Upper lobe of right lung (tissue), 1 donor: Measurements from ENCODE around the gene HEXD. TPM values are rescaled to one million over a fixed set of nuclear protein-coding genes. Genes with fewer than 3 reads are reported as not detected.
"Not testable (repeated sequence)": the region's sequence is repeated elsewhere in the genome, so short reads cannot be mapped to it uniquely, and the experiment has no call there.

ENCODE experiments used
- ATAC-seq: fragments of 200-7000 bp; cut with Tn5 transposase; one replicate; pipeline ENCODE4 v1.9.1; 2020; ENCODE audit warnings: mild to moderate bottlenecking, moderate library complexity
- DNase-seq: peaks from one replicate; pipeline ENCODE4 v3.0.0-alpha.2; 2020
- H3K27ac ChIP-seq: fragments of 200-600 bp; one replicate; pipeline ENCODE4 v1.8.0; 2022
- H3K27me3 ChIP-seq: fragments of 200-600 bp; one replicate; pipeline ENCODE4 v1.8.0; 2022; ENCODE audit warnings: mild to moderate bottlenecking
- H3K36me3 ChIP-seq: fragments of 200-600 bp; one replicate; pipeline ENCODE4 v1.8.0; 2022
- H3K4me1 ChIP-seq: fragments of 200-600 bp; one replicate; pipeline ENCODE4 v1.8.0; 2022
- H3K4me3 ChIP-seq: fragments of 200-600 bp; one replicate; pipeline ENCODE4 v1.8.0; 2022; ENCODE audit warnings: mild to moderate bottlenecking
- H3K9me3 ChIP-seq: fragments of 200-600 bp; one replicate; pipeline ENCODE4 v1.8.0; 2022
- intact Hi-C: fragments of 100-400 bp; cut with DNase I; formaldehyde crosslinking; loops from one replicate; pipeline ENCODE4 v1.11.0; 2022
- total RNA-seq: library from RNA; stranded (reverse); fragmentation: NEBNext Ultra II Directional; extraction: Animal tissue kit (Norgen Biotek cat#: 25700); gene quantifications from one replicate; pipeline ENCODE4 v1.2.1, GENCODE V29; 2021
- TF ChIP-seq, protein P1 (sequence below): fragments of 200-600 bp; IDR thresholded peaks from one replicate; pipeline ENCODE4 v1.8.0; 2022; ENCODE audit warnings: antibody characterized with exemption
- donor health status: DM: no; HTN: yes; CAD: no; lungs with severe emphysema.

Gene HEXD
- total RNA-seq, 1 donor from 2014 or later = 49.1 TPM

DNA sequence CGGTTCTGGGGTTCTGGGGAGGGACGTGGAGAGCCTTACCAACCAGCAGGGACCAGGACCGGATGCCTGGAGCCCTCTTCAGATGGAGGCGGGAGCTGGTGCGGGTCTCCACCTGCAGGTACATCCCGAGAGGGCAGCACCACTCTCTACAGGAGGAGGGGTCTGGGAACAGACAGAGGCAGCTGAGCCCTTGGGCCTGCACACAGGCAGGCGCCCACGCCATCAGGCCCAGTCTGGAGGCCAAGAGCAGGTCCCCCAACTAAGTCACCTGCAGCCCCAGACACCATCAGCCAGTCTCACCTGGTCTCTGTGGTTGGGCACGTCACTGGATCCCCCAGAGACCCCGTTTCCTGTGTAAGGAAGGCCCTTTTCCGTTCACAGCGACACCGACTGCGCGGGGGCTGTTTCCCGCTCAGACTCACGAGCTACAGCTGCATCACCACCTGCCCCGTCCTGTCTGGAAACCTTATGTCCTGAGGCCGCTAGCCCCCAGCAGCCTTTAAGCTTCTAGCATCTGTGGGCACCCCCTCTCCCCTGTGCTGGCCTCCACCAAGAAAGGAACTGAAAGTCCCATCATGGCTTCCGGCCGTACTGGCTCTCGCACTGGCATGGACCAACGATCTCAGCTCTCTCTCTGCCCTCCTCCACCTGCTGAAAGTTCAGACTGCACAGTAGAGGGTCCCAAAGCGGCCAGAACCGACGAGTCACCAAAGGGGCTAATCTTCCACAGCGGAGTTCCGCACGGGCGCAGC, 31.2 kb downstream of the HEXD start:
- intact Hi-C loops = no loop called here
- TF ChIP-seq, protein P1, sequence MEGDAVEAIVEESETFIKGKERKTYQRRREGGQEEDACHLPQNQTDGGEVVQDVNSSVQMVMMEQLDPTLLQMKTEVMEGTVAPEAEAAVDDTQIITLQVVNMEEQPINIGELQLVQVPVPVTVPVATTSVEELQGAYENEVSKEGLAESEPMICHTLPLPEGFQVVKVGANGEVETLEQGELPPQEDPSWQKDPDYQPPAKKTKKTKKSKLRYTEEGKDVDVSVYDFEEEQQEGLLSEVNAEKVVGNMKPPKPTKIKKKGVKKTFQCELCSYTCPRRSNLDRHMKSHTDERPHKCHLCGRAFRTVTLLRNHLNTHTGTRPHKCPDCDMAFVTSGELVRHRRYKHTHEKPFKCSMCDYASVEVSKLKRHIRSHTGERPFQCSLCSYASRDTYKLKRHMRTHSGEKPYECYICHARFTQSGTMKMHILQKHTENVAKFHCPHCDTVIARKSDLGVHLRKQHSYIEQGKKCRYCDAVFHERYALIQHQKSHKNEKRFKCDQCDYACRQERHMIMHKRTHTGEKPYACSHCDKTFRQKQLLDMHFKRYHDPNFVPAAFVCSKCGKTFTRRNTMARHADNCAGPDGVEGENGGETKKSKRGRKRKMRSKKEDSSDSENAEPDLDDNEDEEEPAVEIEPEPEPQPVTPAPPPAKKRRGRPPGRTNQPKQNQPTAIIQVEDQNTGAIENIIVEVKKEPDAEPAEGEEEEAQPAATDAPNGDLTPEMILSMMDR = no peak
- ATAC-seq = peak; percentile 7
- H3K4me1 ChIP-seq = peaks cover 40% of the 10 kb centered on the region
- peaks cover 4% of the 10 kb centered on the region for H3K36me3 ChIP-seq
- H3K27me3 ChIP-seq = no peaks in the 10 kb centered on the region
- H3K27ac ChIP-seq = peak overlapping the region; percentile 95
- no peaks in the 10 kb centered on the region for H3K9me3 ChIP-seq
- peak overlapping the region; percentile 85 for H3K4me3 ChIP-seq
- peak; percentile 67 for DNase-seq

DNA sequence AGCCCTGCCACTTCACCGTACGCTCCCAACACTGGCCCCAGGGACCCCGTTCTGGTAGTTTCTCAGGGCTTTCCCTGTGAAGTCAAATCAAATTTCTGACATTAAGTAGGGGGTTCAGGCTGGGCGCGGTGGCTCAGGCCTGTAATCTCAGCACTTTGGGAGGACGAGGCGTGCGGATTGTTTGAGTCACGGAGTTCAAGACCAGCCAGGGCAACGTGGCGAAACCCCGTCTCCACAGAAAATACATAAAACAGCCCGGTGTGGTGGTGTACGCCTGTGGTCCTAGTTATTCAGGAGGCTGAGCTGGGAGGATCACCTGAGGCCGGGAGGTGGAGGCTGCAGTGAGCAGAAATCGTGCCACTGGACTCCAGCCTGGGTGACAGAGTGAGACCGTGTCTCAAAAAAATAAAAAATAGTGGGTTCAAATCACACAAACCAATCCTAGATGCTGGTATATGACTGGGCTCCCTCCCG, 31.8 kb downstream of the HEXD start:
- no peaks in the 10 kb centered on the region for H3K9me3 ChIP-seq
- peaks cover 40% of the 10 kb centered on the region for H3K4me1 ChIP-seq
- TF ChIP-seq, protein P1 = no peak
- peak overlapping the region; percentile 95 for H3K27ac ChIP-seq
- ATAC-seq (no peak), DNase-seq (no peak)
- H3K36me3 ChIP-seq = no peaks in the 10 kb centered on the region
- H3K27me3 ChIP-seq = no peaks in the 10 kb centered on the region
- H3K4me3 ChIP-seq = peak overlapping the region; percentile 85
- intact Hi-C loops = no loop called here

DNA sequence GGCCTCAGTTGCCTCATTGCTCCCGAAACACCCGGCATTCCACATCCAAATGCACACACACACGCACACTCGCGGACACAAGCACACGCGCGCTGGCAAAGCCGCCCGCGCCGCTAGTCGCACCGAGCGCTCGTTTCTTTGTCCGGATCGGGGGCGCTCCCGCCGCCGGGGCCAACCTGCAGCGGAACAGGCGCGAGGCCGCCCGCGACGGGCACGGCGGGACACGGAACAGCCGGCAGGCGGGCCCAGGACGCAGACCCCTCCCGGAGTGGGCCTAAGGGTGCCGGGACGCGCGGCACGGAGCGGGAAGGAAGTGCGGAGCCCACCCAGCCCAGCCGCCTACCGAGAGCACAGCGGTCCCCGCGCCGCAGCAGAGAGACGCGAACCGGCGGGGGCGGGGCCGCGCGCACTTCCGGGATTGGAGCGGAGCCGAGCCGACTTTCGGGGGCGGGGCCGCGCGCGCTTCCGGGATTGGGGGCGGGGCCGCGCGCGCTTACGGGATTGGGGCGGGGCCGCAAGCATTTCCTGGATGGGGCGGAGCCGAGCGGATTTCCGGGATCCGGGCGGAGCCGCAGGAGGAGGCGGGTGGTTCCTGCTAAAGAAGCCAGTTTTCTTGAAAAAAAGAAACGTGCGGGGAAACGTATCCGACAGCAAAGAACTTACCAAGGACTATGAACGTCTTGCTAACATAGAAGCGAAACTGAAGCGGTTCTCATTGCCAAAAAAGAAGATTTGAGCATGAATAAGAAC, 32.4 kb downstream of the HEXD start, which contains the start of gene CYBC1:
TSS of gene CYBC1 (minus strand) at position 396 of the 750 bp plus-strand sequence. CDS start 1,498 bp downstream, outside the sequence.
- Histone ChIP-seq H3K27me3 (no peaks in the 10 kb centered on the region), H3K4me3 (peak within 1 kb of the TSS; percentile 85), H3K36me3 (no peaks in the 10 kb centered on the region), H3K9me3 (no peaks in the 10 kb centered on the region), H3K27ac (peak within 1 kb of the TSS; percentile 95), H3K4me1 (peaks cover 34% of the 10 kb centered on the region)
- TF ChIP-seq, protein P1 = no peak
- ATAC-seq (peak; percentile 97), DNase-seq (peak; percentile 96)
- intact Hi-C loops = no loop called here

DNA sequence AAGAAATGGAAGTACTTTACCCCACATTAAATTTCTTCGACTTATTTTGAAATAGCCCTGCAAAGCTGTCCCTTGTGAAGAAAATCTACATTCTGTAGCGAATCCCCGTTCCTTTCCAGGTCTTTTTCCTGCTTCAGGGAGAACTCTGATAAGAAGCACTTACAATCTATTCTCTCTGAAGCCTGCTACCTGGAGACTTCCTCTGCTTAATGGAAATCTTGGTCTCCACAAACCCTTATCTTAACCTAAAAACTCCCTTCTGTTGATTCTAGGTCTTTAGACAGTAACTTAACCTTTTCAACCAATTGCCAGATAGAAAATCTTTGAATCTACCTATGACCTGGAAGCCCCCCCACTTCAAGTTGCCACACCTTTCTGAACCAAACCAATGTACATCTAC, 34.0 kb downstream of the HEXD start:
- intact Hi-C loops = no loop called here
- Histone ChIP-seq H3K27me3 (no peaks in the 10 kb centered on the region), H3K27ac (no peak overlapping the region)

DNA sequence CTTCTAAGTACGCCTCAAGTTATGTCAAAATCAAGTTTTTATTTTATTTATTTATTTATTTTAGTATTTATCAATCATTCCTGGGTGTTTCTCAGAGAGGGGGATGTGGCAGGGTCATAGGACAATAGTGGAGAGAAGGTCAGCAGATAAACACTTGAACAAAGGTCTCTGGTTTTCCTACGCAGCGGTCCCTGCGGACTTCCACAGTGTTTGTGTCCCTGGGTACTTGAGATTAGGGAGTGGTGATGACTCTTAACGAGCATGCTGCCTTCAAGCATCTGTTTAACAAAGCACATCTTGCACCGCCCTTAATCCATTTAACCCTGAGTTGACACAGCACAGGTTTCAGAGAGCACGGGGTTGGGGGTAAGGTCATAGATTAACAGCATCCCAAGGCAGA, 35.0 kb downstream of the HEXD start:
- intact Hi-C loops, H3K36me3 ChIP-seq, H3K4me3 ChIP-seq, ATAC-seq, H3K27me3 ChIP-seq, DNase-seq, H3K27ac ChIP-seq, H3K9me3 ChIP-seq: not testable (repeated sequence)
- peaks cover 40% of the 10 kb centered on the region for H3K4me1 ChIP-seq

More for the DNA sequence above, 34.0 kb downstream of the HEXD start:
- DNase-seq (no peak), ATAC-seq (no peak)
- Histone ChIP-seq H3K4me1 (peaks cover 32% of the 10 kb centered on the region), H3K4me3 (no peak overlapping the region), H3K9me3 (no peaks in the 10 kb centered on the region), H3K36me3 (no peaks in the 10 kb centered on the region)
- TF ChIP-seq, protein P1 = no peak

DNA sequence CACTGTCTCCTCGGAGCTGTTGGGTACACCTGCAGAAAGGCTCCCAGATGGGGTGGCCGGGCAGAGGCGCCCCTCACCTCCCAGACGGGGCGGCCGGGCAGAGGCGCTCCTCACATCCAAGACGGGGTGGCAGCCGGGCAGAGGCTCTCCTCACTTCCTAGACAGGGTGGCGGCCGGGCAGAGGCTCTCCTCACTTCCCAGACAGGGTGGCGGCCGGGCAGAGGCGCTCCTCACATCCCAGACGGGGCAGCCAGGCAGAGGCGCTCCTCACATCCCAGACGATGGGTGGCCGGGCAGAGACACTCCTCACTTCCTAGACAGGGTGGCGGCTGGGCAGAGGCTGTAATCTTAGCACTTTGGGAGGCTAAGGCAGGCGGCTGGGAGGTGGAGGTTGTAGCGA, 35.6 kb downstream of the HEXD start:
- DNase-seq, H3K27me3 ChIP-seq, ATAC-seq, H3K27ac ChIP-seq, intact Hi-C loops, H3K9me3 ChIP-seq, H3K4me3 ChIP-seq, H3K36me3 ChIP-seq: not testable (repeated sequence)
- H3K4me1 ChIP-seq = peaks cover 39% of the 10 kb centered on the region
